Caco-2 (cell line): ENCODE results near the gene RPAP2. TPM values are rescaled to one million over a fixed set of nuclear protein-coding genes. Genes with fewer than 3 reads are reported as not detected.

Source experiments
- BruUV-seq: library from RNA; stranded (reverse); fragments of 400-500 nt; replicated peaks from 2 replicates; lab custom pipeline; 2021; lab: Mats Ljungman, UMichigan
- CTCF ChIA-PET: fragments of 300-600 bp; sonication (Branson Sonifier 250); formaldehyde crosslinking; loops from one replicate; lab custom pipeline; 2022; ENCODE audit warnings: antibody characterized with exemption; lab: Charles Lee
- POLR2A ChIA-PET: fragments of 300-600 bp; sonication (Branson Sonifier 250); formaldehyde crosslinking; loops from one replicate; lab custom pipeline; 2022; ENCODE audit warnings: antibody characterized with exemption; lab: Charles Lee
- DNase-seq, 2 experiments: peaks; one replicate each; pipeline versions ENCODE4 v3.0.0 to v3.0.0-alpha.2; 2020 to 2022
- H3K27me3 ChIP-seq: replicated peaks from 2 replicates; pipeline ENCODE4 v1.6.0; 2011; ENCODE audit warnings: low read length; ENCODE audit not compliant: control insufficient read depth, insufficient read depth
- H3K36me3 ChIP-seq: 2 replicates; pipeline ENCODE4 v1.5.1; 2011; ENCODE audit warnings: low read length; ENCODE audit not compliant: control insufficient read depth, insufficient read depth
- H3K4me1 ChIP-seq: fragments of 250-450 bp; sonication (Bioruptor Pico); 2 replicates; pipeline ENCODE4 v1.5.1; 2020; ENCODE audit warnings: mild to moderate bottlenecking
- H3K4me3 ChIP-seq: 2 replicates; pipeline ENCODE4 v1.5.1; 2011; ENCODE audit warnings: low read depth, mild to moderate bottlenecking, control low read depth, low read length
- H3K9me3 ChIP-seq: fragments of 250-450 bp; sonication (Bioruptor Pico); 2 replicates; pipeline ENCODE4 v1.5.1; 2020; ENCODE audit warnings: mild to moderate bottlenecking, moderate library complexity
- H3K27ac Mint-ChIP-seq: one replicate; pipeline ENCODE4 v1.8.0; 2022; ENCODE audit warnings: mixed read lengths; ENCODE audit not compliant: unreplicated experiment
- H3K27me3 Mint-ChIP-seq: one replicate; pipeline ENCODE4 v1.8.0; 2022; ENCODE audit warnings: mixed read lengths; ENCODE audit not compliant: insufficient read depth, unreplicated experiment
- H3K36me3 Mint-ChIP-seq: one replicate; pipeline ENCODE4 v1.8.0; 2022; ENCODE audit warnings: mild to moderate bottlenecking, mixed read lengths; ENCODE audit not compliant: insufficient read depth, unreplicated experiment
- H3K4me1 Mint-ChIP-seq: one replicate; pipeline ENCODE4 v1.8.0; 2022; ENCODE audit warnings: low read depth, mixed read lengths; ENCODE audit not compliant: unreplicated experiment
- H3K4me3 Mint-ChIP-seq: one replicate; pipeline ENCODE4 v1.8.0; 2022; ENCODE audit warnings: mild to moderate bottlenecking, moderate library complexity, mixed read lengths; ENCODE audit not compliant: unreplicated experiment
- H3K9me3 Mint-ChIP-seq: one replicate; pipeline ENCODE4 v1.8.0; 2022; ENCODE audit warnings: mixed read lengths; ENCODE audit not compliant: unreplicated experiment
- intact Hi-C: fragments of 100-400 bp; cut with micrococcal nuclease; formaldehyde crosslinking; loops from one replicate; pipeline ENCODE4 v1.10.0; 2022; ENCODE audit not compliant: unreplicated experiment
- total RNA-seq: library from RNA; stranded (reverse); gene quantifications from 2 replicates; pipeline ENCODE4 v1.2.3, GENCODE V29; 2022
- TF ChIP-seq, protein P1 (sequence below), 2 experiments: fragments of 200-600 bp in 1 of 2; IDR thresholded peaks; 1 replicate in 1 of 2; 2 replicates in 1 of 2; pipeline versions ENCODE4 v1.5.1 to v1.8.0; 2011 to 2022; ENCODE audit warnings: antibody characterized with exemption in 1 of 2, control low read depth in 1 of 2, inconsistent platforms in 1 of 2, low read depth in 1 of 2, low read length in 1 of 2, mild to moderate bottlenecking in 1 of 2, moderate library complexity in 1 of 2; ENCODE audit not compliant: insufficient read depth in 1 of 2, severe bottlenecking in 1 of 2, unreplicated experiment in 1 of 2

RPAP2 gene
- total RNA-seq, 1 experiment from 2014 or later: 16.8 TPM

DNA sequence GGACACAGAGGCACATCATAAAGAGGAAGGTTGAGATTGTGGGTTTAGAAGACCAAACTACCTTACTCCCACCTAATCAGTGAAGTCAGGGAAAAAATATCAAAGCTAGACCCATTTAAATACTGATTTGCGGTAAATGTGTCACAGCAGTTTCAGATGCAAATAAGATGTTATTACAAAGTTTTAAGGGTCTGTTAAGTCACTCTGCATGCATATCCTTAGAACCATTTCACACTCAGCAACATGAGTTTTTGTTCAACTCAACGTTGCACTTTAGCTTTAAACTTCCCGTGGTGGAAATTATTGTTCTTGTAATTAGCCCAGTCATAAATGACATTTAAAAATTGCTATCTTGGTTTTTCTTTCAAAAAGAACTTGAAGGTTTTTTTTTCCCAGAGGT is 34.8 kb downstream of the RPAP2 start:
- Mint-ChIP-seq H3K4me3 (no peak overlapping the region), H3K9me3 (no peaks in the 10 kb centered on the region), H3K4me1 (no peaks in the 10 kb centered on the region), H3K36me3 (peaks cover 4% of the 10 kb centered on the region), H3K27me3 (no peaks in the 10 kb centered on the region), H3K27ac (no peak overlapping the region)
- Histone ChIP-seq H3K36me3 (no peaks in the 10 kb centered on the region), H3K27me3 (no peaks in the 10 kb centered on the region), H3K4me3 (no peak overlapping the region), H3K4me1 (no peaks in the 10 kb centered on the region), H3K9me3 (no peaks in the 10 kb centered on the region)
- no TSS peak for BruUV-seq
- intact Hi-C loops: no loop called here
- ChIA-PET CTCF (no interaction called here), POLR2A (no interaction called here)
- TF ChIP-seq, protein P1, sequence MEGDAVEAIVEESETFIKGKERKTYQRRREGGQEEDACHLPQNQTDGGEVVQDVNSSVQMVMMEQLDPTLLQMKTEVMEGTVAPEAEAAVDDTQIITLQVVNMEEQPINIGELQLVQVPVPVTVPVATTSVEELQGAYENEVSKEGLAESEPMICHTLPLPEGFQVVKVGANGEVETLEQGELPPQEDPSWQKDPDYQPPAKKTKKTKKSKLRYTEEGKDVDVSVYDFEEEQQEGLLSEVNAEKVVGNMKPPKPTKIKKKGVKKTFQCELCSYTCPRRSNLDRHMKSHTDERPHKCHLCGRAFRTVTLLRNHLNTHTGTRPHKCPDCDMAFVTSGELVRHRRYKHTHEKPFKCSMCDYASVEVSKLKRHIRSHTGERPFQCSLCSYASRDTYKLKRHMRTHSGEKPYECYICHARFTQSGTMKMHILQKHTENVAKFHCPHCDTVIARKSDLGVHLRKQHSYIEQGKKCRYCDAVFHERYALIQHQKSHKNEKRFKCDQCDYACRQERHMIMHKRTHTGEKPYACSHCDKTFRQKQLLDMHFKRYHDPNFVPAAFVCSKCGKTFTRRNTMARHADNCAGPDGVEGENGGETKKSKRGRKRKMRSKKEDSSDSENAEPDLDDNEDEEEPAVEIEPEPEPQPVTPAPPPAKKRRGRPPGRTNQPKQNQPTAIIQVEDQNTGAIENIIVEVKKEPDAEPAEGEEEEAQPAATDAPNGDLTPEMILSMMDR (IDR thresholded peaks at IDR 0.05; ENCODE audit: insufficient read depth in 1 of 2, low read depth in 1 of 2, low read length in 1 of 2, severe bottlenecking in 1 of 2, unreplicated experiment in 1 of 2): no peak
- DNase-seq: no peak

DNA sequence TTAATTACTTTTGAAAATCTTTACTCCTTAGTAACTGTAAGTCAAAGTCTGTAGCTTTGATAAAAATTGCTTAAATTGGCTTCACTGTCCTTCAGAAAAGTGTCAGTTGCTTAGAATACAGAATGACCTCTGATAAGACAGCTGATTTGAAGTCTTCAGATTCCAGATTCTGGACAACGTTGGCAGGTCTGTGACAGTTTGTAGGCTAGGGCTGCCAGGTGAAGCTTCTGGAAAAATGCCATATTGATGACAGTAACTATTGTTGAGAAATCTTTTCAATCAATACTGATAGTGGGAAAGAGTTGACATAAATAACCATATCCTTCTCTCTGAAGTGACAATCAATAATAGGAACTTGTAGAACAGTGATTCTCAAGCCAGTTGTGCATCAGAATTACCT is 41.3 kb downstream of the RPAP2 start:
- intact Hi-C loops: no loop called here
- CTCF ChIA-PET: no interaction called here
- POLR2A ChIA-PET: no interaction called here
- no peak for DNase-seq
- no TSS peak for BruUV-seq
- H3K4me3 Mint-ChIP-seq: no peak overlapping the region
- Histone ChIP-seq H3K4me1 (no peaks in the 10 kb centered on the region), H3K36me3 (no peaks in the 10 kb centered on the region), H3K9me3 (no peaks in the 10 kb centered on the region), H3K27me3 (no peaks in the 10 kb centered on the region), H3K4me3 (no peak overlapping the region)
- H3K9me3 Mint-ChIP-seq: no peaks in the 10 kb centered on the region
- H3K27me3 Mint-ChIP-seq: no peaks in the 10 kb centered on the region
- H3K4me1 Mint-ChIP-seq: no peaks in the 10 kb centered on the region
- TF ChIP-seq, protein P1 (IDR thresholded peaks at IDR 0.05; ENCODE audit: insufficient read depth in 1 of 2, low read depth in 1 of 2, low read length in 1 of 2, severe bottlenecking in 1 of 2, unreplicated experiment in 1 of 2): no peak
- no peaks in the 10 kb centered on the region for H3K36me3 Mint-ChIP-seq
- no peak overlapping the region for H3K27ac Mint-ChIP-seq

DNA sequence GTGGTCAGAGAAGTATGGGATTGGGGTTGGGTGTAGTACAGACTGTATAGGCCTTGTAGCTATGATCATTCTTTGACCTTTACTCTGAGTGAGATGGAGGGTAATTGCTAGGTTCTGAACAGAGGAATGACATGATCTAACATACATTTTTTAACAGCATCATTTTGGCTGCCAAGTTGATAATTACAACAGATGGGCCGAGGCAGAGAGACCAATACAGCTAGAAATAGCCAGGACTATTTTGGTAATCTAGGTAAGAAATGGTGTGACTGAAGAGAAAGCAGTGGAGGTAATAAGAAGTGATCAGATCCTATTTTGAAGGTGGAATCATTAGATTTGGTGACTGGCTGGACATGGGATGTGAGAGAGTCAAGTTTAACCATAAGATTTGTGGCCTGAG is 43.5 kb downstream of the RPAP2 start:
- H3K9me3 Mint-ChIP-seq: no peaks in the 10 kb centered on the region
- no peaks in the 10 kb centered on the region for H3K27me3 Mint-ChIP-seq
- no peak overlapping the region for H3K4me3 Mint-ChIP-seq
- intact Hi-C loops: no loop called here
- ChIA-PET POLR2A (no interaction called here), CTCF (no interaction called here)
- H3K4me1 Mint-ChIP-seq: no peaks in the 10 kb centered on the region
- no peaks in the 10 kb centered on the region for H3K36me3 Mint-ChIP-seq
- no peaks in the 10 kb centered on the region for H3K36me3 ChIP-seq
- no peaks in the 10 kb centered on the region for H3K9me3 ChIP-seq
- no peak overlapping the region for H3K4me3 ChIP-seq
- TF ChIP-seq, protein P1 (IDR thresholded peaks at IDR 0.05; ENCODE audit: insufficient read depth in 1 of 2, low read depth in 1 of 2, low read length in 1 of 2, severe bottlenecking in 1 of 2, unreplicated experiment in 1 of 2): no peak
- DNase-seq: no peak
- H3K27ac Mint-ChIP-seq: no peak overlapping the region
- no peaks in the 10 kb centered on the region for H3K27me3 ChIP-seq
- H3K4me1 ChIP-seq: no peaks in the 10 kb centered on the region
- BruUV-seq: no TSS peak
